Stimulated activated CD4-positive, alpha-beta T cell treated with anti-CD3 and anti-CD28 coated beads, Interleukin-12 subunit alpha, Interleukin-12 subunit beta, amount 100 ng/mL, for 24 hours (primary cell): ENCODE measurements around the gene PDZD8.
"Not testable (repeated sequence)": the region's sequence is repeated elsewhere in the genome, so short reads cannot be mapped to it uniquely, and the experiment has no call there.

Source experiments
- DNase-seq, 2 experiments: peaks; one replicate each; pipeline ENCODE4 v3.0.0-alpha.2; 2020; ENCODE audit warnings: low read depth in 2 of 2

PDZD8 gene

GRCh38 chr10:117254774-117255735 is 120.2 kb downstream of the PDZD8 start:
- DNase-seq: no peak

DNA sequence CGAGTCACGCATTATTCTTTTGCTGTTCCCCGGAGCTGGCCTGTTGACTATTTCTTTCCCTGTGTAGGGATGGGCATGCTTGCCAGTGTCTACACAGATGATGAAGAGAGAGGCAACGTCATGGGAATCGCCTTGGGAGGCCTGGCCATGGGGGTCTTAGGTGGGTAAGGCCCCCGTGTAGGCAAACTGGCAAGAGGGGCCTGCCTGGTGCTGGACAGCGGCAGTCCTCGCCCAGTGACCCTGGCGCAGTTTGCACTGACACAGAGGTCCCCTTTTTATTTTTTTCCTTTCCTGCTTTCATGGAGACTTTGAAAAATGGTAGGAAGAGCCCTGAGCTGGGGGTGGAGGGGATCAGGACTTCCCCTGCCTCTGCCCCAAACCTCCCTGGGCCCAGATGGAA is 120.9 kb downstream of the PDZD8 start:
- no peak for DNase-seq

DNA sequence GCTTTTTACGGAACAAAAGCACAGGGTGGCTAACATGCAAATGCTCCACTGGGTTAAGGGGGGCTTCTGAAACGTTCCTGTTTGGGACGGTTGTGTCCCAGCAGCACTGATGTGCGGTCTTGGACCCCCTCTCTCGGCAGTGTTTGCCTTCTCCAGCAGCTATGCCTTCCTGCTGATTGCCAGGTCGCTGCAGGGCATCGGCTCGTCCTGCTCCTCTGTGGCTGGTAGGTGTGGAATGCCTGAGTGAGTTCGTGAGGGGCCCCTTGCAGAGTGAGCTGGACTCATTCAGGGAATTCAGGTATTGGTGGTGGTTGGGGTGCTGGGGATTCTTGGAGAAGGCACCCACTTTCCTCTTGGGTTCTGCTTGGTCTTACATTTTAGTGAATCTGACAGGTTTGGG is 121.3 kb downstream of the PDZD8 start:
- DNase-seq: no peak

DNA sequence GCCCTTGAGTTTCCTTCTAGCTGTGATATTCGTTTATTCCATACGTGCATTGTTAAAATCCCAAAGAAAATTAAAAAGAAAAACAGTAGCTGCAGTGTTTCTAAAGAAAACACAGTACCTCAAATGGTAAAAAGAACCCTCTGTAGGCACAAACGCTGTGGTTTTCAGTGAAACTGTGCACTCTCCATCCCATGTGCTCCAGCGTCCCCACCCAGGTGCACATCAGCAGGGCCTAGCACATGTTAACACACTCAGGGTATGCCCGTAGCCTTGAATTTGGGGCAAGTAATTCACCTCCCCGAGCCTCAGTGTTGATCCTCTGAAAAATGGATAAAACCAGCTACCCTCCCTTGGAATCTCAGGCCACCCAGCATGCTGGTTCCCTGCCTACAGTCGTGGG is 124.8 kb downstream of the PDZD8 start:
- no peak for DNase-seq

- DNase-seq: no peak
Measured at GRCh38 chr10:117249493-117250093, 125.6 kb downstream of the PDZD8 start.

DNA sequence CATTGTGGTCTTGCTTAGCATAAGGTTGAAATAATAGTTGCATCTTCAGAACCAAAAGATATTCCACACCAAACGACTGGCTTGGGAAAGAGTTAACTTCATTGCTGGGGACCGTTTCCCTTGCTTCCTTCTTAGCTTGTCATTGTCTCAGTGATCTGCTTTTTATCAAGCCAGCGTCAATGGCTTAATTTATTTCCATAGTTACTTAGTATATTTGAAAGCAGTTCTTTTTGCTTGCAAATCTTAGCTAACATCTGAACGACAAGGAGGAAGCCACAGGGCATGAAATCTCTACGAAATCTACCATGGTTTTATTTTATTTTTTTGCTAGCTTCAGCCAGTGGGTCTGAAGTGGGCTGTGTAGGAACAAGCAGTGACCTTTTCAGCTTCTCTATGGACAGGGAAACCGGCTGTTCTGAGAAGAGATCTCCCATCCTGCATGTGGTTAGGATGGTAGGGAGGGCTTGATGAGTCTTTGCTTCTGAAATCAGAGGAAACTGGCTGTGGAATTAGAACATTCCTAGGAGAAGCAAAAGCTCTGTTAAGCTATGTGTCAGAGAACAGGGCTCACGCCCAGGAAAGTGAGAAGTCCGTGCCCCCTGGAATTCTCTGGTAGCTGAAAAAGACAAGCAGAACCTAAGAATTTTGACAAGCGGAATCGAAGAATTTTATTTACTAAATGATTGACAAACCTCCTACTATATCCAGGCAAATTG is 126.3 kb downstream of the PDZD8 start:
- DNase-seq: no peak

GRCh38 chr10:117246997-117247671 is 128.1 kb downstream of the PDZD8 start:
- no peak for DNase-seq

GRCh38 chr10:117242463-117242832 is 132.8 kb downstream of the PDZD8 start:
- no peak for DNase-seq

GRCh38 chr10:117241541-117242462 is 133.4 kb downstream of the PDZD8 start:
- DNase-seq: no peak

DNA sequence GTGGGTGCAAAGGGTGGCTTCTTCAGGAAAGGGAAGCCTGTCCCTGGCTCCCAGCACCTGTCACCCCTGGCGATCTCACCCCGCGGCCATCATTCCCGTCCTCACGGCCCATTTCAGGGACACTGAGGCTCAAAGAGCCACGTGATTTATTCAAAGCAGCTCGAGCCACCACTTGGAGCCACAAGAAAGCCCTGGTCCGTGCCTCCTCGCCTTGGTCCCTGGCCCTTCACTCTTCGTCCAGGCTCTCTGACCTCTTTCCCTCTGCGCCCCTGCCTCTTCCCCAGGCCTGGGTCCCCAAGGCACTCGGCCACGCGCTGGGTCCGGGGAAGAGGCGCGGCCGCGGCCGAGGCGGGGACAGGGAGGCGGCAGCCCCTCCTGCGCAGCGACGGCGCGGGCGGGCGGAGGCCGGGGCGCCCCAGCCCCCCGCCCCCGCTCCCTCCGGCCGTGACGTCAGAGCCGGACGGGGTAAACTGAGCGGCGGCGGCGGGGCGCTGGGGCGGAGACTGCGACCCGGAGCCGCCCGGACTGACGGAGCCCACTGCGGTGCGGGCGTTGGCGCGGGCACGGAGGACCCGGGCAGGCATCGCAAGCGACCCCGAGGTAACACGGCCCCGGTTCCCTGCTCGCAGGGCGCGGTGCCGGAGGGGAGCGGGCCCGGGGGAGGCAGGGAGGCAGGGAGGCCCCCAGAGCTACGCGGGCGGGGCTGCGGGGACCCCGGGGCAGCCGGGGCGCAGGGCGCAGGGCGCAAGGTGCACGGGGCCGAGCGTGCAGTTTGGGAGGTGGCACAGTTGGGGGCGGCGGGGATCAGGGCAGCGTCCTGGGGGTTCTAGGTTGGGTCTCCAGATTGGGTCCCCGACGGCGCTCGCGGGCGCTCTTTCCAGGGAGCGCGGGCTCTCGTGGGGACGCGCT is 134.4 kb downstream of the PDZD8 start, which contains the start of gene SLC18A2:
SLC18A2 (plus strand) TSS at position 494 of the 909 bp plus-strand sequence. CDS start 580 bp downstream, outside the sequence.
- DNase-seq: no peak

DNA sequence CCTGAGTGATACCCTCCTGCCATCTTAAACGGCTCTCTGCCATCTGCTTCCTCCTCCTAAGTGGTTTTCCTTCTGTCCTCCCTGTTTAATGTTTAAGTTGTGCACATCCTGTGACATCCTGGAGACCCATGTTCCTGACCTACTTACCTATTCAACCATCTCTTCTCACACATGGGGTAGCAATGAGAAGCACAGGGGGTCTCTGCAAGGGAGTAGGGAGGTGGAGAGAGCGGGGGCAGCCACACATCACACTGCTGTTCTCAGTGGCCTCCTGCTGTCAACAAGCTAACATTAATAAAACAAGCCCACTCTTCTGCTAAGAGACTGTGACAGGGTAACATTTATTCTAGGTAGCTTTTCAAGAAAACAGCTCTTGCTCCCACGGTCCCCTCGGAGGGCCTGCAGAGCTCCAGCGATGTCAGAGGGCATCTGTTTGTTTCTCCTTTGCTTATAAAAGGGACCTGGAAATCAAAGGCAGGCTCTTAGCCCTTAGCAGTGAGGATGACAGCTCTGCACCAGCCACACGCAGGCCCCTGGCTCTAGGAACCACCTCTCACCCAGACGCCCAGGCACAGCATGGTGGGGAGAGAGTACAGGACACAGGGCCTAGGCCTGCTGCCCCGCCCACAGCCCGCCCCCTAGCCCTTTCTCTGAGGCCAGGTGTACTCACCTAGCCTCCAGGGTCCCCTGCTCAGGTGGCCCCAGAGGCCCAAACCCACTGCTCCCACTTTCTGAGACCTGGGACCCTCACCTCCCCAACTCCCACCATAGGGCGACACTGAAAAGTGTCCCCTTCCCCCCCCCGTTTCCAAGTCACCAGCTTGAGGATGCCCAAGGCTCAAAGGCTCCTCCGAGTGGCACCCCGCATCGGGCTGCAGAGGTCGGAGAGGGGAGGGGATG is 135.3 kb downstream of the PDZD8 start:
- no peak for DNase-seq

GRCh38 chr10:117239051-117239450 is 136.2 kb downstream of the PDZD8 start:
- DNase-seq: no peak

- no peak for DNase-seq
Measured at GRCh38 chr10:117237401-117237991, 137.7 kb downstream of the PDZD8 start.

GRCh38 chr10:117230107-117230506 is 145.1 kb downstream of the PDZD8 start:
- DNase-seq: not testable (repeated sequence)

DNA sequence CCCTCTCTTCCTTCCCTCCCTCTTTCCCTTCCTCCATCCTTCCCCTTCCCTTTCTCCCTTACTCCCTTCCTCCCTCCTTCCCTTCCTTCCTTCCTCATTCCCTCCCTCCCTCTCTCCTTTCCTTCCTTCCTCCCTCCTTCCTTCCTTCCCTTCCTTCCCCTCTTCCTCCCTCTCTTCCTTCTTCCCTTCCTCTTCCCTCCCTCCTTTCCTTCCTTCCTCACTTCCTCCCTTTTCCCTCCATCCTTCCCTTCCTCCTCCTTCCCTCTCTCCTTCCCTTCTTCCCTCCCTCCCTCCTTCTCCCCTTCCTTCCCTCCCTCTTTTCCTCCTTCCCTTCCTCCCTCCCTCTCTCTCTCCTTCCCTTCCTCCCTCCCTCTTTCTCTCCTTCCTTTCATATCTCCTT is 147.0 kb downstream of the PDZD8 start:
- DNase-seq: no peak
